Measurements from ENCODE around the gene INS.

INS gene

GRCh38 chr11:2204361-2205213 lies 43.6 kb upstream of the INS start:
- no peaks in the 10 kb centered on the region for H3K9me3 ChIP-seq (ENCODE audit: control insufficient read depth, insufficient read depth, low read length)
- no CpG with 5 or more reads among the region's 21 CpGs for WGBS (ENCODE audit: insufficient coverage, insufficient read length)
- H3K4me1 ChIP-seq (ENCODE audit: control insufficient read depth, insufficient read depth, low read length), result 0 out of 2 replicates have a peak, but pooled peaks cover 2% of the 10 kb centered on the region
- no peak overlapping the region for H3K27ac ChIP-seq (ENCODE audit: low read length)
- no peak overlapping the region for H3K4me3 ChIP-seq (ENCODE audit: low read length)
- no peaks in the 10 kb centered on the region for H3K27me3 ChIP-seq (ENCODE audit: control insufficient read depth, insufficient read depth, low read length)
- DNase-seq (ENCODE audit: low read depth, low spot score), result no peak
- H3K36me3 ChIP-seq (ENCODE audit: control insufficient read depth, insufficient read depth, low read length), result no peaks in the 10 kb centered on the region

GRCh38 chr11:2203440-2204259 lies 42.6 kb upstream of the INS start:
- Histone ChIP-seq H3K4me3 (ENCODE audit: low read length) (no peak overlapping the region), H3K9me3 (ENCODE audit: control insufficient read depth, insufficient read depth, low read length) (no peaks in the 10 kb centered on the region), H3K27ac (ENCODE audit: low read length) (no peak overlapping the region), H3K27me3 (ENCODE audit: control insufficient read depth, insufficient read depth, low read length) (no peaks in the 10 kb centered on the region), H3K36me3 (ENCODE audit: control insufficient read depth, insufficient read depth, low read length) (no peaks in the 10 kb centered on the region), H3K4me1 (ENCODE audit: control insufficient read depth, insufficient read depth, low read length) (0 out of 2 replicates have a peak, but pooled peaks cover 2% of the 10 kb centered on the region)
- no peak for DNase-seq (ENCODE audit: low read depth, low spot score)
- WGBS (ENCODE audit: insufficient coverage, insufficient read length), result no CpG with 5 or more reads among the region's 23 CpGs

GRCh38 chr11:2202900-2203439 lies 42.0 kb upstream of the INS start:
- DNase-seq (ENCODE audit: low read depth, low spot score), result no peak

GRCh38 chr11:2202071-2202899 lies 41.3 kb upstream of the INS start:
- Histone ChIP-seq H3K36me3 (ENCODE audit: control insufficient read depth, insufficient read depth, low read length) (no peaks in the 10 kb centered on the region; the same call in 1 of the 2 replicates), H3K4me3 (ENCODE audit: low read length) (no peak overlapping the region), H3K4me1 (ENCODE audit: control insufficient read depth, insufficient read depth, low read length) (0 out of 2 replicates have a peak, but pooled peaks cover 2% of the 10 kb centered on the region), H3K27me3 (ENCODE audit: control insufficient read depth, insufficient read depth, low read length) (no peaks in the 10 kb centered on the region), H3K9me3 (ENCODE audit: control insufficient read depth, insufficient read depth, low read length) (no peaks in the 10 kb centered on the region), H3K27ac (ENCODE audit: low read length) (no peak overlapping the region)
- WGBS (ENCODE audit: insufficient coverage, insufficient read length), result no CpG with 5 or more reads among the region's 29 CpGs
- no peak for DNase-seq (ENCODE audit: low read depth, low spot score)

More at GRCh38 chr11:2202900-2203439, 42.0 kb upstream of the INS start:
- Histone ChIP-seq H3K27me3 (ENCODE audit: control insufficient read depth, insufficient read depth, low read length) (no peaks in the 10 kb centered on the region), H3K9me3 (ENCODE audit: control insufficient read depth, insufficient read depth, low read length) (no peaks in the 10 kb centered on the region), H3K4me3 (ENCODE audit: low read length) (no peak overlapping the region; the same call in 1 of the 2 replicates), H3K36me3 (ENCODE audit: control insufficient read depth, insufficient read depth, low read length) (no peaks in the 10 kb centered on the region; the same call in 1 of the 2 replicates), H3K27ac (ENCODE audit: low read length) (no peak overlapping the region), H3K4me1 (ENCODE audit: control insufficient read depth, insufficient read depth, low read length) (0 out of 2 replicates have a peak, but pooled peaks cover 2% of the 10 kb centered on the region)
- no CpG with 5 or more reads among the region's 10 CpGs for WGBS (ENCODE audit: insufficient coverage, insufficient read length)

DNA sequence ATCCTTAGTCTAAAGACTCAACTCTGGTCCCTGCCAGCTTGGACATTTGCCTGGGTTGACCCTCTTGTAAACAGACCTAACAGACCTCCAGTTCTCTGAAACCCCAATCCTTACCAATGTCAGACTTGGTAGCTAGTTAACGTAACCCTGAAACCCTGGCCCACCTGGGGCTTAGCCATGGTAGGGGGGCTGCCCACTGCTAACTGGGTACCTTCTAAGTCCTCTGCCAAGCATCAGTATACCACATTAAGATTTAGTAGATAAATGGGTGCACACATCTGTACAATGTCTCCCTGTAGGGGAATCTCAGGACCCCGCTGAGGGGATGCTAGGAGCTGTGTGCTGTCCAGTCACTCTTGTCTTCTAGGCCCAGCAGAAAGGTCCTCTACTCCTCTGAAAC lies 40.5 kb upstream of the INS start:
- Histone ChIP-seq H3K36me3 (ENCODE audit: control insufficient read depth, insufficient read depth, low read length) (no peaks in the 10 kb centered on the region; the same call in 1 of the 2 replicates), H3K4me1 (ENCODE audit: control insufficient read depth, insufficient read depth, low read length) (0 out of 2 replicates have a peak, but pooled peaks cover 2% of the 10 kb centered on the region), H3K27ac (ENCODE audit: low read length) (no peak overlapping the region), H3K27me3 (ENCODE audit: control insufficient read depth, insufficient read depth, low read length) (no peaks in the 10 kb centered on the region), H3K4me3 (ENCODE audit: low read length) (no peak overlapping the region), H3K9me3 (ENCODE audit: control insufficient read depth, insufficient read depth, low read length) (no peaks in the 10 kb centered on the region)
- WGBS (ENCODE audit: insufficient coverage, insufficient read length), result no CpG with 5 or more reads among the region's 2 CpGs
- no peak for DNase-seq (ENCODE audit: low read depth, low spot score)

DNA sequence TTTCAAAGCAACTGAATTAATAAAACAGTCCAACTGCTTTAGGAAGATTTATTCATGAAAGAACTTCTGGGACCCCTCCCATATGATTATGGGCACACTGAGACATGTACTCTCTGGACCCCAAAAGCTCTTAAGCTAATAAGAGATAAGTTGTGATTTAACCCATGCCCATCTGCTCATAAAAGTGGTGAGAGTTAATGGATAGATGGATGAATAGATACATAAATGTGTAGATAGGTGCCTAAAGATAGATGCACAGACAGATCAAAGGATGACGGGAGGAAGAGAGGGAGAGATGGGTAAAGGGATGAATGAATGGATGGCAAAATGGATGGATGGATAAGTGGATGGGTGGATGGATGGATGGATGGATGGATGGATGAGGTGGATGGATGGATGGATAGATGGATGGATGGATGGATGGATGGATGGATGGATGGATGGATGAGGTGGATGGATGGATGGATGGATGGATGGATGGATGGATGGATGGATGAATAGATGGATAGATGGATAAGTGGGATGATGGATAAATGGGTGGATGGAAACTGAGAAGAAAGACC lies 40.0 kb upstream of the INS start:
- H3K27ac ChIP-seq (ENCODE audit: low read length), result no peak overlapping the region
- H3K36me3 ChIP-seq (ENCODE audit: control insufficient read depth, insufficient read depth, low read length), result no peaks in the 10 kb centered on the region; the same call in 1 of the 2 replicates
- H3K4me1 ChIP-seq (ENCODE audit: control insufficient read depth, insufficient read depth, low read length), result 0 out of 2 replicates have a peak, but pooled peaks cover 2% of the 10 kb centered on the region
- no peaks in the 10 kb centered on the region for H3K9me3 ChIP-seq (ENCODE audit: control insufficient read depth, insufficient read depth, low read length)
- no CpG with 5 or more reads among the region's 1 CpG for WGBS (ENCODE audit: insufficient coverage, insufficient read length)
- no peak overlapping the region for H3K4me3 ChIP-seq (ENCODE audit: low read length)
- H3K27me3 ChIP-seq (ENCODE audit: control insufficient read depth, insufficient read depth, low read length), result no peaks in the 10 kb centered on the region
- no peak for DNase-seq (ENCODE audit: low read depth, low spot score)

DNA sequence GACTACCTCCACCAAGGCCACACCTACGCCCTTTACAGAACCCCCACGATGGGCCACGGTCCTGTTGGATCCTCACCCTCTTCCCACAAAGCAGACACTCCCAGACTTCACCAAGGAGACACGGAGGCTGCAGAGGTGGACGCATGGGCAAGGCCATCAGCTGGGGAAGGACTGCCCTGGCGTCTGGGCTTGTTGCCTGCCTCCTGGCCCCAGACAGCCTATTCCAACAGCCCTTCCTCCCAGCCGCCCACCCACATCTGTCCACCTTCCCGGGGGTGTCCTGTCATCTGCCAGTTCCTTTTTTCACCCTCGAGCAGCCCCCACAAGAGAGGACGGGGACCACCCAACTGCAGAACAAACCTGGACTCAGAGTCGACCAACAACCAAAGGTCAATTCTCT lies 39.5 kb upstream of the INS start:
- Histone ChIP-seq H3K36me3 (ENCODE audit: control insufficient read depth, insufficient read depth, low read length) (no peaks in the 10 kb centered on the region; the same call in 1 of the 2 replicates), H3K27ac (ENCODE audit: low read length) (no peak overlapping the region), H3K4me3 (ENCODE audit: low read length) (no peak overlapping the region), H3K9me3 (ENCODE audit: control insufficient read depth, insufficient read depth, low read length) (no peaks in the 10 kb centered on the region), H3K27me3 (ENCODE audit: control insufficient read depth, insufficient read depth, low read length) (no peaks in the 10 kb centered on the region), H3K4me1 (ENCODE audit: control insufficient read depth, insufficient read depth, low read length) (0 out of 2 replicates have a peak, but pooled peaks cover 2% of the 10 kb centered on the region)
- WGBS (ENCODE audit: insufficient coverage, insufficient read length), result no CpG with 5 or more reads among the region's 11 CpGs
- no peak for DNase-seq (ENCODE audit: low read depth, low spot score)

DNA sequence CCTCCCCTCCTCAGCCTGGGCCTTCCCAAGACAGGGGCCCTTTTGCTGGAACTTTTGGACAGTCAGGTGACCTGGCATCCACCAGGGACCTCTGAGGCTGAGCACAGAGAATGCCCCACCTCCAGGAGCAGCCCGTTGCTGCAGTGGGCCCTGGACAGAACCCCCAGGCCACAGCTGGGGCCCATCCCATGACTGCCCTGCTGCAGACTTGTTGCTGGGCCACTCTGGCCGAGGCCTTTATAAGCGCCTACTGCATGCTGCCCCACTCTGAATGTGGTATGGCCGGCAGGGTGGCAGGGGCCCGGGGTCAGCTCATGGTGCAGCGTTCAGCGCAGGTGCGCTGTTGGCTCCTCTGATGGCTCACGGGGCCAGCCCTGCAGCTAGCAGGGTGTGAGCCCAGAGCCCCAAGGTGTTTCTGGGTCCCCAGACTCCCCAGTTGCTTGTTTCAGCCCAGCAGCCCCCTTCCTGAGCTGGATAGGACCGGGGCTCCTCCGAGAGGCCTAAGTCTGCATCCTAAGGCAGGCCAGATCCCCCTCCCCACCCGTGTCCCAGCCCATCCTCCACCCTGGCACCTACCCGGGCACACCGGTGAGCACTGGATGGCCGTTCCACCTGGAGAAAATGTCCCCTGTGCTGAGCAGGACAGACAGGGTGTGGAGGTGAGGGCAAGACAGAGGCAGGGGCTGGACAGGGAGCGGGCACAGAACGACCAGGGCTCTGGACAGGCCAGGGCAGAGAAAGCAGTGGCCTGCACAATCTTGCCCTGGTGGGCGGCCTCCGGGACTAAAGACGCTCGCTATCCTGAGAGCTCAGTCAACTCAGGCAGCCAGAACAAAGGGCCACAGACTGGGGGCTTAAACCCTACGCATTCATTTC lies 38.7 kb upstream of the INS start:
- H3K27ac ChIP-seq (ENCODE audit: low read length), result no peak overlapping the region
- no CpG with 5 or more reads among the region's 22 CpGs for WGBS (ENCODE audit: insufficient coverage, insufficient read length)
- no peak for DNase-seq (ENCODE audit: low read depth, low spot score)
- no peaks in the 10 kb centered on the region; the same call in 1 of the 2 replicates for H3K36me3 ChIP-seq (ENCODE audit: control insufficient read depth, insufficient read depth, low read length)
- H3K9me3 ChIP-seq (ENCODE audit: control insufficient read depth, insufficient read depth, low read length), result no peaks in the 10 kb centered on the region
- H3K4me3 ChIP-seq (ENCODE audit: low read length), result no peak overlapping the region
- 0 out of 2 replicates have a peak, but pooled peaks cover 2% of the 10 kb centered on the region for H3K4me1 ChIP-seq (ENCODE audit: control insufficient read depth, insufficient read depth, low read length)
- no peaks in the 10 kb centered on the region for H3K27me3 ChIP-seq (ENCODE audit: control insufficient read depth, insufficient read depth, low read length)

All from iPS DF 6.9 (cell line).